AG04449 (cell line): ENCODE data around the gene ACTR1A.

Source experiments
- CTCF ChIA-PET: fragments of 350-600 bp; formaldehyde crosslinking; extraction: SDS; loops from one replicate; lab custom pipeline; 2021; ENCODE audit warnings: antibody characterized with exemption; lab: Yijun Ruan, JAX
- POLR2A ChIA-PET: fragments of 400-600, 350-600 bp; formaldehyde crosslinking; extraction: SDS; loops from one replicate; lab custom pipeline; 2020; ENCODE audit warnings: antibody characterized with exemption, inconsistent platforms; lab: Yijun Ruan, JAX
- DNase-seq: peaks from one replicate; pipeline ENCODE4 v3.0.0-alpha.2; 2010; ENCODE audit warnings: low read depth, low spot score
- H3K4me3 ChIP-seq: 2 replicates; pipeline ENCODE4 v1.5.1; 2011; ENCODE audit warnings: low read depth, mild to moderate bottlenecking, control low read depth, low read length
- TF ChIP-seq, protein P1 (sequence below): IDR thresholded peaks from one replicate; pipeline ENCODE4 v1.5.1; 2011; ENCODE audit warnings: mild to moderate bottlenecking, moderate library complexity, low read length, control low read depth, inconsistent platforms; ENCODE audit not compliant: insufficient read depth; ENCODE audit errors: missing control alignments

The ACTR1A gene

DNA sequence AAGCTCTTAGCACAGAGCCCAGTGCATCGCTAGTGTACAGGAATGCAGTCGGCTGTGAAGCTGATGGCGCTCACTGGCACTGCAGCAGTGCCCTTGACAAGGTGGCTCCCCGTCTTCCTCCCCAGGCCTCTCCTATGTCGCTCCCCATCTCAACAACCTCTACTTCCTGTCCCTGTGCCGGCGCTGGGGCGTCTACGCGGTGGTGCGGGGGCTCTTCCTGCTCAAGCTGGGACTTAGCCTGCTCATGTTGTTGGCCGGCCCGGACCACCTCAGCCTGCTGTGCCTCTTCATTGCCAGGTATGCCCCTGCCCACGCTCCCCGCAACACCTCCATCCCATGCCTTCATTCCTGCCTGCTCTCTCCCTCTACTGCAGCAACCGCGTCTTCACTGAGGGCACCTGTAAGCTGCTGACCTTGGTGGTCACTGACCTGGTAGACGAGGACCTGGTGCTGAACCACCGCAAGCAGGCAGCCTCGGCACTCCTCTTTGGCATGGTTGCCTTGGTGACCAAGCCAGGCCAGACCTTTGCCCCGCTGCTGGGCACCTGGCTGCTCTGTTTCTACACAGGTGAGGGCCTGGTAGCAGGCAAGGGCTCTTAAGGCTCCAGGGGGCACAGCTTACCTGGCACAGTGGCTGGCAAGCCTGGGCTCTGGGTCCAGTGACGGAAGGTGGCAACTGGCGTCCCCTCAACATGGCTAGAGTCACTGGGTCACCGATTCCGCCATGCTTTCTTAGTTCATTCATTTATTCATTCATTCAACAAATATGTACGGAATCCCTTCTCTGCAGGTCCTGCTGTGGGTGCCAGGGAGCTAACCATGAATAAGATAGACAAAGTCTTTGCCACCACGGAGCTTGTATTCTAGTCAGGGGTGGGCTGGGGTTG is 28.8 kb downstream of the ACTR1A start:
- TF ChIP-seq, protein P1, sequence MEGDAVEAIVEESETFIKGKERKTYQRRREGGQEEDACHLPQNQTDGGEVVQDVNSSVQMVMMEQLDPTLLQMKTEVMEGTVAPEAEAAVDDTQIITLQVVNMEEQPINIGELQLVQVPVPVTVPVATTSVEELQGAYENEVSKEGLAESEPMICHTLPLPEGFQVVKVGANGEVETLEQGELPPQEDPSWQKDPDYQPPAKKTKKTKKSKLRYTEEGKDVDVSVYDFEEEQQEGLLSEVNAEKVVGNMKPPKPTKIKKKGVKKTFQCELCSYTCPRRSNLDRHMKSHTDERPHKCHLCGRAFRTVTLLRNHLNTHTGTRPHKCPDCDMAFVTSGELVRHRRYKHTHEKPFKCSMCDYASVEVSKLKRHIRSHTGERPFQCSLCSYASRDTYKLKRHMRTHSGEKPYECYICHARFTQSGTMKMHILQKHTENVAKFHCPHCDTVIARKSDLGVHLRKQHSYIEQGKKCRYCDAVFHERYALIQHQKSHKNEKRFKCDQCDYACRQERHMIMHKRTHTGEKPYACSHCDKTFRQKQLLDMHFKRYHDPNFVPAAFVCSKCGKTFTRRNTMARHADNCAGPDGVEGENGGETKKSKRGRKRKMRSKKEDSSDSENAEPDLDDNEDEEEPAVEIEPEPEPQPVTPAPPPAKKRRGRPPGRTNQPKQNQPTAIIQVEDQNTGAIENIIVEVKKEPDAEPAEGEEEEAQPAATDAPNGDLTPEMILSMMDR, result no peak
- POLR2A ChIA-PET, result interaction anchor here (0.8 kb wide), 1 partner anchor 9 kb away, joined by 3 read pairs; no protein-coding TSS in a partner anchor
- H3K4me3 ChIP-seq, result no peak overlapping the region
- no peak for DNase-seq
- CTCF ChIA-PET, result interaction anchor here (1.0 to 1.8 kb wide), 7 partner anchors 11 to 244 kb away, joined by 3 to 6 read pairs (median 3); no protein-coding TSS in a partner anchor

DNA sequence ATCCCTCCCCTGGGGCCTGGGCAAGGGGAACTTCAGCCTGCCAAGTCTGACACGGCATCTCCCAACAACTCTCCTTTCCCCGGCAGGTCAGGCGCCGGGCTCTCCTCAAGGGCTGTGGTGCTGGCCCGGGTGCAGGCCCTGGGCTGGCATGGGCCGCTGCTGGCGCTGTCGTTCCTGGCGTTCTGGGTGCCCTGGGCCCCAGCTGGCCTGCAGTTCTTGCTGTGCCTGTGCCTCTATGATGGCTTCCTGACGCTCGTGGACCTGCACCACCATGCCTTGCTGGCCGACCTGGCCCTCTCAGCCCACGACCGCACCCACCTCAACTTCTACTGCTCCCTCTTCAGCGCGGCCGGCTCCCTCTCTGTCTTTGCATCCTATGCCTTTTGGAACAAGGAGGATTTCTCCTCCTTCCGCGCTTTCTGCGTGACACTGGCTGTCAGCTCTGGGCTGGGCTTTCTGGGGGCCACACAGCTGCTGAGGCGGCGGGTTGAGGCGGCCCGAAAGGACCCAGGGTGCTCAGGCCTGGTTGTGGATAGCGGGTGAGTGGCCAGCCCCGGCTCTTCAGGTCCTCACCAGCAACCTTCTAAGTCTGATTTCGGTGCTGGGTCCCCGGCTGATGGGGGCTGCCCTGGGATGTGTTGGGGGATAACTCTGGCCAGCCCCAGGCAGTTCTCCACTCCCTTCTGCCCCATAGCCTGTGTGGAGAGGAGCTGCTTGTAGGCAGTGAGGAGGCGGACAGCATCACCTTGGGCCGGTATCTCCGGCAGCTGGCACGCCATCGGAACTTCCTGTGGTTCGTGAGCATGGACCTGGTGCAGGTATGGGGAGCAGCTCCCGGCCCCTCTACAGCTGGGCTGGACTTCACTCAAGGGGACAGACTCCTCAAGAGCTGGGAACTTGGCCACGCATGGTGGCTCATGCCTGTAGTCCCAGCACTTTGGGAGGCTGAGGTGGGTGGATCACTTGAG is 31.6 kb downstream of the ACTR1A start:
- no peak for DNase-seq
- no peak overlapping the region for H3K4me3 ChIP-seq
- ChIA-PET CTCF (interaction anchor here (0.7 to 15.5 kb wide), 5 partner anchors 8 to 69 kb away, joined by 3 to 101 read pairs (median 4); no protein-coding TSS in a partner anchor), POLR2A (no interaction called here)
- TF ChIP-seq, protein P1, result no peak

DNA sequence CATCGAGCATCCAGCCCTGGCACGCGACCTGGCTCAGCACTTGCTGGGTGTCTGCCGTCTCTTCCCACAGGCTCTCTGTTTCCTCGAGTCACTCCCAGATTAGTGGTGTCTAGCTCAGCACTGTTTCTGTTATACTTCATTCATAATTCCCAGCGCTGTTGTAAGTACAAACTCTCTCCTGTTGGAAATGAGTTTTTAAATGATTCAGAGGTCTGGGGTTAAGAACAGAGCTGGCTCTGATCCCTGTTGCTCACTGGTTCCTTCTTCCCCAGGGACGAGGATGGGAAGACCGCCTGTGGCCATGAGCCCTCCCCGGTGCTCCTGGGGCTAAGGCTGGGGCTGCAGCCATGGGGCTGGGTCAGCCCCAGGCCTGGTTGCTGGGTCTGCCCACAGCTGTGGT is 33.8 kb downstream of the ACTR1A start:
- DNase-seq, result no peak
- no peak overlapping the region for H3K4me3 ChIP-seq
- CTCF ChIA-PET, result interaction anchor here (1.1 to 15.5 kb wide), 3 partner anchors 10 to 47 kb away, joined by 3 to 101 read pairs (median 3); no protein-coding TSS in a partner anchor
- POLR2A ChIA-PET, result no interaction called here
- TF ChIP-seq, protein P1, result no peak

- CTCF ChIA-PET, result interaction anchor here (1.1 to 15.5 kb wide), 2 partner anchors 11 to 45 kb away, joined by 3 to 101 read pairs; no protein-coding TSS in a partner anchor
- TF ChIP-seq, protein P1, result no peak
- DNase-seq, result no peak
- POLR2A ChIA-PET, result no interaction called here
- H3K4me3 ChIP-seq, result no peak overlapping the region
Measured at GRCh38 chr10:102467971-102468438, 34.5 kb downstream of the ACTR1A start.

DNA sequence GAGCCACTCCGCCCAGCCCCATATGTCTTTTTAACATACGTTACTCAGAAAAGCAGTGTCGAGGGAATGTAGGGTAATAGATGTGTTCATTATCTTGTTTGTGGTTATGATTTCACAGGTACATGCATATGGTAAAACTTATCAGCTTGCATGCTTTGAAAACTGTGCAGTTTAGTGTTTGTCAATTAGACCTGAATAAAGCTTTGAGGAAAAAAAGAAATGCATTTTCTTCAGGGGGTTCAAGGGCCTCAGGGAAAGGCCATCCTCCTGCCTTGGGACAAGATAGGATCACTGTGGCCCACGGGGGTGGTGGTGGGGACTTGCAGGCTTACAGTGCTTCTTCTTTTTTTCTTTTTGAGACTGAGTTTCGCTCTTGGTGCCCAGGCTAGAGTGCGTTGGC is 35.2 kb downstream of the ACTR1A start:
- H3K4me3 ChIP-seq, result no peak overlapping the region
- POLR2A ChIA-PET, result no interaction called here
- TF ChIP-seq, protein P1, result no peak
- DNase-seq, result no peak
- CTCF ChIA-PET, result interaction anchor here (15.5 kb wide), 1 partner anchor 12 kb away, joined by 101 read pairs; no protein-coding TSS in a partner anchor
